NCI-H345 treated with DMSO at 0.1 percent for 48 hours (cell line): Measurements from ENCODE around the gene TCF4.

Experiments
- DNase-seq: peaks from one replicate; lab custom pipeline; 2025; ENCODE audit not compliant: unreplicated experiment; lab: John Stamatoyannopoulos, UW

Gene TCF4

DNA sequence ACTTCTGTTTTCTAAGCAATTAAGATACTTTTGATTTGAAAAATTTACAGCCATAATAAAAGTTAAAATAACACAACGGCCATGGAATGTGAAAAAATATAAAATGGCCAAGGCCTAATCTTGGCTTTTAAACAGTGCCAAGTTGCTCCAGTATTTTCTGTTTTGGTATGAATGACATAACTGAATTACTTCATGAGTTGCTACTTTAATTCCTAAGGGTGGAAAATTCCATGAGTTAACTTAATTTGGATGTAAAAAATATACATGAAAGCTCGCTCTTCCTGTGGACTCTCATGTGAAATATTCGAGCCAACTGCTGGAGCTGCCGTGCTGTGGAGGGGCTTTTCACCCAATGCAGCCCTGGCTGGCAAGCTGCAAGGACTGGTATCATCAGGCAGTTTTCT lies 342.8 kb downstream of the TCF4 start:
- DNase-seq = no peak

DNA sequence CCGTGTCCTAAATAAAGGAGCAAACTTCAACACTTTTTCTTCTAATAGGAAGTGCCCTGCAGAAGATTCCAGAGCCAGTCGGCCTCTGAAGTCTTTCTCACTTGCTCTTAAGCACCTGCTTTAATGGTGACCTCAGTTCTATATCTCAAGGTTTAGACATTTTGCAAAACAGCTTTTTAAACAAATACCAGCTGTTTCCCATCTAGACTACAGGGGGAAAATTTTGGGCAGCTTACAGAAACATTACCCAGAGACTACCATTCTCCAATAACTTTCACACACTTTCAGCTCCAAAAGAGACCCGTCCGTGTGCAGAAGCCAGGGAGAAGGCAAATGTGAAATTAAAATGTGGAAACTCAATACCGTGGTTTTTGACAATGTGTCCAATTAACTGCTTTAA lies 343.4 kb downstream of the TCF4 start:
- DNase-seq = no peak

DNA sequence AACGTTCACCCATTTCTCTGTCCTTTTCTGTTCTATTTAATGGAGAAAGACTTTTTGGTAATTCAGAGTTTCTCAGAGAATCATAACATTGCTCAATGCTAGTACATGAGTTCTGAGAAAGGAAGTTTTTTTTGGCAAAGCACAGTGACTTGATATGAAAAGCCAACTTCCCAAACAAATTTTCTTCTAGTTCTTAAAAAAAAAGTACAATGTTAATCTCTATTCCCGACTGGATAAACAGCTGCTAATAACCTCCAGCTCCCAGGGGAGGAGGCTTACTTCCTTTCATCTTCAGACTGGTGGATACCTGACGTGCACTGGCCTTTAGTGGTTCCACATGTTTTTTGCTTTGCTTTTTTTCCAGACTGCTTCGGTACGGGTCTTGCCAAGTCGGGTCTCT lies 344.1 kb downstream of the TCF4 start:
- DNase-seq = no peak

DNA sequence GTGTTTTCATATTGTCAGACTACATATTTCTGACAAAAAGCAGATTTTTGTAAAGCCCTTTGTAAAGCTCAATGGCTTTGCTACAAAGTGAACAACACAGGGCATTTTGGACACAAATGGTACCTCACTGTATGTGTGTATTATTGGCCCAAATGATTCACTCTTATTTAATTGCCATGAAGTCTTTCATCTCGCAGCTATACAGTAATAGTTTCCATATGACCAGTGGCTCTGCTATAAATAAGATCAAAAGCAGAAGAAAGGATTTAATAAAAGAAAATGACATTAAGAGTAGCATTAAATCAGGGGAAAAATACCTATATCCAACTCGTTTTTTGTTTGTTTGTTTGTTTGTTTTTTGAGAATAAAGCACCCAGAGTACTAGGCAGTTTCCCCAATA lies 344.7 kb downstream of the TCF4 start:
- no peak for DNase-seq

DNA sequence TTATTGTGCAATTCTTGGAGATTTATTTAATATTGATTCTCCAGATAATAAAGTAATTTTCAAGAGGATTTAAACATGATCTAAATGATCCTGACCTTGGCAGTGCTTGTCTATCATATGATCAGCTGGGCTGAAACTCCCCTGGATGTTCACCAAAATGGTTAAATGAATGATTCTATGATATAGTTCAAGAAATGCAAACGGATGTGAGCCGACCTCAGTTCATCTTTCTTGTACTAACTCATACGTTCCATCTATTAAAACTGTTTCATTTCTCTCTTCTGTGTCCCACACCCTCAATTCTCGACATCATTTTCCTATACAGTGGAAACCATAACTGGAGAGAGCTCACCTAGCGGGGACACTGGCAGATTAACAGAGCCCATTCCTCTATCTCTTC lies 347.0 kb downstream of the TCF4 start:
- DNase-seq = no peak

DNA sequence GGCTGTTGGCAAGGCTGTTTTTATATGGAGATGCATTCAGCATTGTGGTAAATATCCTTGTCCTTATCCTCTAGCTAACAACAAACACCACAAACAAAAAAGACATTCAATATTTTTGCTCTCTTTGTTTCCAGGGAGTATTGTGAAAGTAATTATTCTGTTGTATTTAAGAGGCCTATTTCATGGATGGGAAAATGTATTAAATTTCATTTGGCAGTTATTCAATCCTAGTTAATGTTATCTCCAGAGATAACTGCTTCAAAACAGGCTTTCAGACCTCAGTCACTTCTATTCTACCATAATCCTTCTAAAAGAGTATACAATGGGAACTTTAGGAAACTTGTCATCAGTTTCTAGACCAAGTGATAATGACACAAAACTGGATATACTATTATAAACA lies 348.3 kb downstream of the TCF4 start:
- no peak for DNase-seq

DNA sequence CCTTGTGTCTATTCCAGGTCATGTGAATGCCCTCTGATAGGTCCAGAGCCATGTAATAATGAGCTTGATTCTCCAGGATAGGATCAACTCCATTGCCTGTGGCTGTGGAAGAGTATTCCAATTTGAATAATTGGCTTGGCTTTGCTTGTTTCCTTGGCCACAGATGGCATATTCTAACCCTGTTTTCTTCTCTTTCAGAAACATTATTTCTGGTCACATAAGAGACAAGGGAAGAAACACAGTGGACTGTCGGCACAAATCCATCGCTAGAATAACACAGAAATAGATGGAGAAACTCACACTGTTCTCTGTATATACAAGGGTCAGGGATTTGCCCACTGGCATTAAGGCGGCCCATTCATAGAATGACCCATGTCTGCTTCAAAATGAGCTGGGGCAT lies 350.3 kb downstream of the TCF4 start:
- DNase-seq = no peak

DNA sequence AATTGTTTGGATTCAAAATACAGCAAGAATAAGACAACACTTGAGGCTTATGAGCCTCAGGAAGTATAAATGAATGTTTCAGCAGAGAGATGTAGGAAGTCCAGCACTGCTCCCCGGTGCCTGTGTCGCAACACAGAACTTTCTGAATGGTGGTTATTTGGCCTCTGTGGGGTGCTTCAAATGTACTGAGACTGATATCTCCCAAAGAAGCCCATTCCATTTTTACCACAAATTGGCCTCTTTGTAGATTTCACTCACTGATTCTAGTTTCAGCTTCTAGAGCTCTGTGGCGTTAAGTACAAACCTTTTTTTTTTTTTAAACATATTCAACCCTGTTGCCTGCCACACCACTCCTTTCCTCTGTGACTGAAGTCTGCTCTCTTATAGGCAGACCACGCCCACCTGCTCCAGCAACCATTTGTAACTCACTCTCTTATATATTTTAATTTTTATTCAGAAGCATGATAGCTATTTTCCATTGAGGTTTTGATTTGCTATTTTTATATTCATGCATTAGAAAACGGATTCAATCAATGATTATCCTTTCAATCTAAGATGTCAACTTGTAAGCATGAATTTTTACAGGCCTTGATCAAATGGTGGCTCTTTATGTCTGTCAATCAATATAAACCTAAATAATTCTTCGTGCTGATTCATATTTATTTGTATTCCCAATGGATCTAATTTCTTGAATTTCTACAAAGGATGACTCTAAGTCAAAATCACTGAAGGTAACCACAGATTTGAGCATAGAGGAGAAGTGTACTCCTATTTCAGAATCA lies 351.7 kb downstream of the TCF4 start:
- DNase-seq = no peak

DNA sequence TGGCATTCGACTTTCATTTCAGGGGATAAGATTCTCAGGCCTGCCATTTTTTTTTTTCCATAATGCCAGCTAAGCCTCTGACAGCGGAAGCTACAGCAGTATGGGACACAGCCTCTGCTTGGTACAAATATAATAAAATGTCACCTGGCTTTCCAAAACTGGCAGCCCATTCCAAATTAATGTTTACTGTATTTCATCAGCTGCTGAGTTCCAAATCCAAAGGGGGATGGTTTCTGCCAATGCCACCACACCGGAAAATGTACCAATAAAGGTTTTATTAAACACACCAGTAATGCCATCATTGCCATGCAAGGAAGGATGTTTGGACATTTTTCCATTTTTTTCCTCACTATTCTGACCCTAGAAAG lies 352.9 kb downstream of the TCF4 start:
- no peak for DNase-seq

DNA sequence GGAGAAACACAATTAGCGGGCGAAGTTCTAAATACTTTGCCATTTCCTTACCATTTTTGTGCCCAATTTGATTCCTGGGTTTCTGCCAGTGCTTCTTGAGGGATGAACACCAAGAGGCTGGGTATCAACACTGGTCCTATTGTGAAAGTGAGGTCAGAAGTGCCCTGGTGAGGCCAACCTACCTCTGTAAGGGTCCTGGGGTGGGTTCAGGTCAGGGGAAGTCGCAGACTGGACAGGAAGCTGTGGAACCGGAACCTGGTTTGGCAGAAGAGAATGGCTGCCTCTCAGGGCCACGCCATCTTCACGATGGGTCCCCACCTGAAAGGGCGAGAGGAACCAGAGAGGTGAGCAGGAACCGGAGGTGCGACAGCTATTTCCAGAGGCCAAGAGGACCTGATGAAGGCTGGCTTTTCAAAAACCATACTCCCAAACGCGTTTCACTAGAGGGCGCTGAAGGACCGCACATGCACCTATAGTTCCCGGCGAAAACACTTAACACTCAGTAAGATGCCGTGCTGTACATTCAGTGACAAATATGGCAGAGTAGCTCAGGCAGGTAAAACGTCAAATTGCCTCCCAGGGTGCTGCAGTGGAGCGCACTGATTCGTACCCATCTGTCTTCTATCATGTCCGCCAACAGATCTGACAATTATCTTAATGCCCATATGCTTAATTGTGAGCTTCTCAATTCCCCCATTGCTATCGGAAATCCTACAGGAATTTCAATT lies 353.5 kb downstream of the TCF4 start:
- DNase-seq = peak; percentile 55

DNA sequence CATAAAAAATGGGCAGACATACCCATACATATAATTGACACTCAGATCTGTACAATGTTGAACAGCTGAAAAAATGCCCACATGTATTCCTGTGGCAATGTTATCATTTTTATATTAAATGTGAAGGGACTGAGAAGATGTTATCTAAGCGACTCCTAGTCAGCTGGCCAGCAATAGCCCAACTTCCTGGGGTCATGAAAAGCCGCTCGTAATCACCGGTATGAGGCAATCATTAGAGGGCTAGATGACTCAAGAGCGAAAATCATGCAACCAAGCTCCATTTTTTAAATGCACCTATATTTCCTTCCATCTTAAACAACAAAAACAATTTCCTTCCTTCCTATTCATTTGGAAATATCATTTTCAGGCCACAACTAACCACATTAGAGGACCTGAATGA lies 354.1 kb downstream of the TCF4 start:
- no peak for DNase-seq

DNA sequence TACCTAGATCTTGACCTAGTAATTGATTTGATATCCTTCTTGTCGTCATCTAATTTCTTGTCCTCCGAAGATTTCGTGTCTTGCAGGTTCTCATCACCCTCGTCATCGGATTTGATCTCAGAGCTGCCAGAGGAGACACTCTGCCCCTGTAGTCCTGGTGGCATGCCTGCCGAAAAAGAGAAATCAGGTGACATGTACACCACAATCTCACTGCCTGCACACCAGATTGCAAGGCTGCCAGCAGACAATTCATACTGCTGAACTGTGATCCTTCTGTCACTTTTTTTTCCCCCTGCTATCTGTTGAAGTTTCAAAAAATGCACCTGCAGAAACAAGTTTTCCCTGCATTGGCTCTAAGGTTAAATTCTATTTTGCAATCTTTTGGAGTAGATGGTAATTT lies 355.5 kb downstream of the TCF4 start:
- no peak for DNase-seq

DNA sequence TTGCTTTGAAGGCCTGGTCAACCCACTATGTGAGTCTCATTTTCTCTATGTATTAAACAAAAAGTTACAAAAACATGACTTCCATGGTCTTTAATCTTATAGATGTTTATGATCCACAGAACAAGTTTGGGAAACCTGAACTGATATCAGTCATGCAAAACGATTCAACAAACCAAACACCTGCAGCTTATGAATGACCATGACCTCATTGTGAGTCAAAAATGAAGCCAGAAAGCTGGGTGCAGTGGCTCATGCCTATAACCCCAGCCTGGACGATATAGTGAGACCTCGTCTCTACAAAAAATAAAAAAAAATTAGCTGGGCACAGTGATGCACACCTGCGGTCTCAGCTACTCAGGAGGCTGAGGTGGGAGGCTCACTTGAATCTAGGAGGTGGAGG lies 358.3 kb downstream of the TCF4 start:
- no peak for DNase-seq

DNA sequence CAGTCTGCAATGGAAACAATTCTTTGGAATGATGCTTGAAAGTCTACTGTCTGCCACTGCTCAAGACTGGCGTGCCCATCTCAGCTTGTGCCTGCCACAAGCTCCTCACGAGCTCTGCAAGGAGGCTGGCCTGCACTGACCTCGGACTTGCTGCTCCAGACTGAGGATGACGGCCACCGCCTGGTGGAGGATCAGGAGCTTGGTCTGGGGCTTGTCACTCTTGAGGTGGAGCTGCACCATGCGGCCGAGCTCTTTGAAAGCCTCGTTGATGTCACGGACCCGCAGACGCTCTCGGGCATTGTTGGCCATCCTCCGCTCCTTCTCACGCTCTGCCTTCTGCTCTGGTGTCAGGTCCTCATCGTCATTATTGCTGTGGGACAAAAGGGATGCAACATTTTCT lies 359.3 kb downstream of the TCF4 start:
- no peak for DNase-seq

DNA sequence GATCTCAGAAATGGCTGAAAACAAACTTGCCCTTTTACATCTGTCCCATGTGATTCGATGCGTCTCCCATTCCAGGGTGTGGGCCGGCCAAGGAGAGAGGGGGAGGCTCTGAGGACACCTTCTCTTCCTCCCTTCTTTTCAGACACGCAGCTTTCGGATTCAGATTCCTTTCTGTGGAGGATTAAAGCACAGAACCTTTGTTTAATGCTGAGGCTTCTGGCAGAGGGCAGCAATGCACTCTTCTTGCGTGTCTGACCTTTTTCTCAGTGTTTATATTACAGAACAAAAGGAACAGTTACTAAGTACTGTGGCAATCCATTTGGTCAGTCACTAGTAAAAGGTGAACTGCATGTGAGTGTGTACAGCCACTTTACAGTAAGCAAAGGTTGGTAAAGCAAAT lies 359.8 kb downstream of the TCF4 start:
- no peak for DNase-seq

DNA sequence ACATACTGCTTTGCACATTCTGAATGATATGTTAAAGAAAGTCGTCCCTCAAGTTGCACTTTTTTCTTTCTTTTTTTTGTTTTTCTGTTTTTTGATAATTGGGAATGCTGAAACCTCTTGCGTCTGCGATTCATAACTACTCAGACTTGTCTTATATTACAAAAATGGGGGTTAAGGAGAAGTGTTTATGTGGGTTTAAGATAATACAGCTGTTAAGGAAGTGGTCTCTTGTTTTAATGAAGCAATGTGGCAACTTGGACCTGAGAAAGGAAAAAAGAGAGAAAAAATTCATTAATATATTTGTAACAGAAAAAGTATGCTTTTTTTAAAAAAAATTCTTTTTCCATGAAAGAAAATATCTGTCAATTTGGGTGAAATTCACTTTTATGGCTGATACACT lies 360.2 kb downstream of the TCF4 start:
- no peak for DNase-seq

DNA sequence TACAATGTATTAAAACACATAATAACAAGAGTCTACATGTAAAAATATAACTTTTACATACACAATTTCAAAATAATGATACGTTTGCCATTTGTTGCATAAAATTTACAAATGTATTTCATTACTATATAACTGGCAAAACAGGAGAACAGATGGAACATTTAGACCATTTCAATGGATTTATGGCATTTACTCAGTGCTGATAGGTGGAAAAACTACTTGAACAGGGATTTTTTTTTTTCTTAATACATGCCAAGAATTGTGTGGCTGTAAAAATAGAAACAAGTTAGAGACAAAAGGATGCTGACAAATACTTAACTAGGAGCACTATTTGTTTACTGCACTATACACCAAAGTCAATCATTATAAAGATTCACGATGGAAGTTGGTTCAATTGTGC lies 361.9 kb downstream of the TCF4 start:
- no peak for DNase-seq

DNA sequence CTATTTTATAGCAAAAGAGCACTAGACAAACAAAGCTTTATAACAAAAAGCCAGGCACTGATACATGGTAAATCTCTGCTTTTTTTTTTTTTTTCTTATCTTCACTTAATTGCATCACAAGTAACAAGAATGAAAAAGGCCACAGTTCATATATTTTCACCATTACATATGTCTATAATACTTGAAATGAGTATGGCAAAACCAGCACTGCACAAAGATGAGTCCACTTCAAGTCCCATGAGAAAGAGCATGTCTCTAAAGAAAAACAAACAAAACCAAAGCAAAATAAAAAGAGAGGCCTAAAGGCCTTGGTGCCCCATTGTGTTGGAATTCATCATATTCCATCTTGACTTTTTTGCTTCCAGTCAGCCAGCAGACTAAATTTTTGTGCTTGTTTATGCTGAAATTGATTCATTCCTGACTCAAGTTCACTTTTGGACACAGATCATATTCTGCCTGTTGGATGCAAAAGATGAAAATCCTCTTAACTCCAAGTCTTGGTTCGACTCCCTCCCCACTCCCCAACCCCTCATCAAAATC lies 363.8 kb downstream of the TCF4 start:
- no peak for DNase-seq

DNA sequence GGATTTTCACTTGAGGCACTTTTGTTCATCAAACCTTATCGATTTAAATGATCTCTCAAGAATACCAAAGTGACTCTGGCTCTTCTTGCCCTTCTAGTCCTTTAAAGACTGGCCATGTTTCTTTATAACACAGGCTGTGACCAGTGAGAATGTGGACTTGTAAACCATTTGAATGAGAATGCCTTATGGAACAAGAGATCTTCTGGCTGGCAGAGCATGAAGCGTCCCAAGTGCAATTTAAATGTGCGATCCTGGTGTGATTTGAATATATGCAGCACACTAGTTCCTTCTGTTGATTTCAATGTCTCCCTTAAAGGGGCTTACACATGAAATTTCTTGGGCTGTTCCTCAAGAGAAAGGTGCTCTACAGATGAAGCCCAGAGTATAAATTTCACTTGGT lies 366.4 kb downstream of the TCF4 start:
- DNase-seq = no peak

DNA sequence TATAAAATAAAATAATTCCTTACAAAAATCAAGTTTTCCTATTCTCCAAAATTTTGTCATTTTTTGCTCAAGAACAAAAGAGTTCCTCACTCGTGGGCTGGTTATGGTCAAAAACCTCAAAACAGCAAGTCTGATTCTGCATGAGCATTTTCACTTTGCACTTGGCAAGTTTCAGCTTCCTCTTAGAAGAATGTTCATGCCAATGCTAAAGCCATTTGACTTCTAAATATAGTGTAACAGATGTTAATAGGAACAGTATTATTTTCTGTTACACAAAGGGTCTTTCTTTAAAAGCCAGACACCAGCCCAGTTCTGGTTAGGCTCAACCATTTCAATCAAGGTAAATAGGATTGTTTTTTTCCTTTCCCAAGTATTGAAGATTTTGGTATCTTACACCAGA lies 367.5 kb downstream of the TCF4 start:
- DNase-seq = no peak

DNA sequence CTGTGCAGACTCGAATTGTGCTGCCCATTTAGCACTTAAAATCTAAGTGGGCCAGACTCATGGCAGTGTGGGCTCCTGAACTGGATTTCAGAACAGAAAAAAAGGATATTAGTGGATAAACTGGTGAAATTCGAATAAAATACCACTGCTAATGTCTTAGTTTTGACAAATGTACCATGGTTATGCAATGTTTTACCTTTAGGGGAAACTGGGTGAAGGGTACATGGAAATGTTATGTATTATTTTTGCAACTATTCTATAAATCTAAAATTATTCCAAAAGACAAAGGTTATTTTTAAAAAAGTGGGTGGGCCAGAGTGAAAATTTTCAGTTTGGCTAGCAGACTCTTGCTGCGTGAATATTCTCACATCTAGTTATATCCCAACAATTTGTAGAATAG lies 368.2 kb downstream of the TCF4 start:
- no peak for DNase-seq

DNA sequence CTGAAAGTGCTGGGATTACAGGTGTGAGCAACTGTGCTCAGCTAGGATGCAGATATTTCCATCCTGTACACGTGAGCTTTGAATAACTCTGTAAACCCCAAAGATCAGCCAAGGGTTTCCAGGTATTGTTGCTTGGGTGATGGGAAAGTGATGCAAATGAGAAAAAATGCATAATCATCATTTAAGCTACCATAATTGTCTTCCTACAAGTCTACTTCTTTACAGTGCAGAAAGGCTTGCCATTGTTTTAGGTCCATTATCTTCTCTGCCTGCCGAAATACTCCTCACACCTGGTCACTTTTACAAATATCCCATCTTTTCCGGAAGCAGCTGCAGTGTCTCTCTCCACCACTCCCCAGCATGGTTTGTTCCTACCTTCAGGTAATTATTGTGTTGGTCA lies 368.9 kb downstream of the TCF4 start:
- DNase-seq = no peak

DNA sequence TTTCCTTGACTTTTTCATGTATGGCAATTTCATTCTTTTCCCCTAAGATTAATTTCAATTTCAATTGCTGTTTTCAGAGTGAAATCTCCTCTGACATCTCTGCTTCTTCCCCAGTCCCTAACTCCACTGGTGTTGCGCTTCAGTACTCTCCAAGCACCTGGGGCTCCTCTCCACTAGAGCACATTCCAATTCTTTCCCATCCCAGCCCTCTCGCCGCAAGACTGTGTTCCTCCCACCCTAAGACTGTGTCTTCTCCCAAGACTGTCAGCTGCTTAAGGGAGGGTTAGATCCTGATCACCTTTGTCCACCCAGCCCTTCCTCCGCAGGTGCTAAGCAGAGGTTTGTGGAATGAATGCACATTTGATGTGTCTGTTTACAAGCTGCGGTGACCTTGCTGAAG lies 373.0 kb downstream of the TCF4 start:
- no peak for DNase-seq
